BLaER1 (cell line): Measurements from ENCODE around the gene GUCY2D.
A peak's percentile ranks its signal among the peaks of the same experiment; 100 is the strongest.
"Not testable (repeated sequence)": the region's sequence is repeated elsewhere in the genome, so short reads cannot be mapped to it uniquely, and the experiment has no call there.

ENCODE experiments used
- H3K27ac ChIP-seq: shearing (Covaris generic); formaldehyde crosslinking; 2 replicates; pipeline ENCODE4 v1.8.1; 2022
- H3K27me3 ChIP-seq: shearing (Covaris generic); formaldehyde crosslinking; 2 replicates; pipeline ENCODE4 v1.8.1; 2022
- H3K36me3 ChIP-seq: shearing (Covaris generic); formaldehyde crosslinking; 2 replicates; pipeline ENCODE4 v1.8.1; 2022
- H3K4me1 ChIP-seq: shearing (Covaris generic); formaldehyde crosslinking; 2 replicates; pipeline ENCODE4 v1.8.1; 2022
- H3K4me2 ChIP-seq: shearing (Covaris generic); formaldehyde crosslinking; 2 replicates; pipeline ENCODE4 v1.8.1; 2022
- H3K4me3 ChIP-seq: shearing (Covaris generic); formaldehyde crosslinking; 2 replicates; pipeline ENCODE4 v1.8.1; 2022
- H3K9ac ChIP-seq: shearing (Covaris generic); formaldehyde crosslinking; 2 replicates; pipeline ENCODE4 v1.8.1; 2022
- H3K9me3 ChIP-seq: shearing (Covaris generic); formaldehyde crosslinking; 2 replicates; pipeline ENCODE4 v1.8.1; 2022
- H4K20me1 ChIP-seq: shearing (Covaris generic); formaldehyde crosslinking; 2 replicates; pipeline ENCODE4 v1.8.1; 2022
- Cebpa-rat ChIP-seq: shearing (Covaris generic); IDR thresholded peaks from 2 replicates; pipeline ENCODE4 v1.8.1; 2022

The GUCY2D gene

DNA sequence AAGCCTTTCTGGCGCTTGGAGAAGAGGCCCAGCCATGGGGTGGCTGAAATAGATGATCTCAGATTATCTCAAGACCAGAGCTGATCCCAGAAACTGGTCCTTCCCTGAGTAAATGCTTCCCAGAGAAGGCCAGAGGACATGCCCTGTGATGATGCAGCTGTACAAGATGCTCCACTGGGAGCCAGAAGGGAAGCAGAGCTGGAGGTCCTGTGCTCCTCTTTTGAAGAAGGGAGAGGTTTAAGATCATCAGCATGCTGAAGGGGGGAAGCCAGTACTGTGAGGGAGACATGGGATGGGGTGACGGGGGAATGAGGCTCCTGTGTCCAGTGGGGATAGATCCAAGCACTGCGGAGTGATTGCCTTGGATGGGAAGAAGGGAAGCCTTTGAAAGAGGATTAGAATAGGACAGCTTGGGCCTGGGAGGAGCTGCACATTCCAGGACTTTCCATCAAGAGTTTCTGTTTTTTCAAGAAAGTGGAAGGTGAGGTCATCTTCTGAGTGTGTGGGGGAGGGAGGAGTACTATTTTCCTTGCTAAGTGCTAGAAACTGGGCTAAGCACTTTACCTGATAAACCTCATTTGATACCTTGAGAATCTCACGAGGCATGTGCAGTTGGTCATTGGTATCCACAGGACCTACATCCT is 20.1 kb downstream of the GUCY2D start:
- Histone ChIP-seq H3K9ac (no peak overlapping the region), H3K27me3 (peaks cover 23% of the 10 kb centered on the region), H3K4me3 (no peak overlapping the region), H3K4me2 (no peak overlapping the region), H3K36me3 (no peaks in the 10 kb centered on the region), H4K20me1 (no peaks in the 10 kb centered on the region), H3K9me3 (no peaks in the 10 kb centered on the region), H3K27ac (no peak overlapping the region), H3K4me1 (no peaks in the 10 kb centered on the region)
- no peak for TF ChIP-seq Cebpa-rat

DNA sequence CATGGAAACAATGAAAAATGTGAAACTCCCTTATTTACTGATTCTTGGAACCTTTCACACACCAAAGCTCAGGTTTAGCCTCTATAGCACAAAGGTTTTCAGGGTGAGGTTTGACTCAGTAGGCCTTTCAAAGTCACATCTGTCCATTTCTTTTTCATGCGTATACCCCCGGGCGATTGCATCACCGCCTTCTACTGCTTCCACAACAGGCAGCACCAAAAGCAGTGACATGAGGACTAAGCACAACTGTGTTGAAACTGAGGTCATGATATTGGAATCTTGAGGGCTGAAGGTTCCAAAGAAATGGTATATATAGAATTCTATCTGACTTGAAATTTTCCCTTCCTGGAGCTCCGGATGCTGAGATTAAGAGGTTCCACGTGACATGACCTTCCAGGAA is 21.7 kb downstream of the GUCY2D start:
- not testable (repeated sequence) for H3K4me2 ChIP-seq, H3K27ac ChIP-seq, H3K4me3 ChIP-seq, H4K20me1 ChIP-seq, H3K4me1 ChIP-seq, H3K9me3 ChIP-seq, H3K9ac ChIP-seq, H3K36me3 ChIP-seq, H3K27me3 ChIP-seq

- Histone ChIP-seq H3K9ac (no peak overlapping the region), H3K4me2 (no peak overlapping the region), H3K4me3 (no peak overlapping the region), H3K36me3 (no peaks in the 10 kb centered on the region), H4K20me1 (no peaks in the 10 kb centered on the region), H3K27me3 (no peaks in the 10 kb centered on the region), H3K4me1 (no peaks in the 10 kb centered on the region), H3K27ac (no peak overlapping the region), H3K9me3 (no peaks in the 10 kb centered on the region)
- TF ChIP-seq Cebpa-rat, result no peak
Observed at GRCh38 chr17:8025176-8025911, 22.9 kb downstream of the GUCY2D start.

- no peaks in the 10 kb centered on the region for H3K27me3 ChIP-seq
- H3K36me3 ChIP-seq, result no peaks in the 10 kb centered on the region
- H3K4me1 ChIP-seq, result no peaks in the 10 kb centered on the region
- TF ChIP-seq Cebpa-rat, result no peak
- H4K20me1 ChIP-seq, result no peaks in the 10 kb centered on the region
- H3K9ac ChIP-seq, result no peak overlapping the region
- no peak overlapping the region for H3K4me2 ChIP-seq
- no peak overlapping the region for H3K4me3 ChIP-seq
- no peaks in the 10 kb centered on the region for H3K9me3 ChIP-seq
- no peak overlapping the region for H3K27ac ChIP-seq
Observed at GRCh38 chr17:8029121-8029520, 26.7 kb downstream of the GUCY2D start.

- Histone ChIP-seq H3K36me3 (no peaks in the 10 kb centered on the region), H3K4me2 (no peak overlapping the region)
- TF ChIP-seq Cebpa-rat, result no peak
Observed at GRCh38 chr17:8031261-8031661, 28.8 kb downstream of the GUCY2D start.

GRCh38 chr17:8031950-8032349 is 29.5 kb downstream of the GUCY2D start:
- H4K20me1 ChIP-seq, result no peaks in the 10 kb centered on the region
- H3K27ac ChIP-seq, result no peak overlapping the region
- no peaks in the 10 kb centered on the region for H3K4me1 ChIP-seq
- H3K27me3 ChIP-seq, result no peaks in the 10 kb centered on the region
- no peaks in the 10 kb centered on the region for H3K36me3 ChIP-seq
- no peaks in the 10 kb centered on the region for H3K9me3 ChIP-seq
- H3K9ac ChIP-seq, result no peak overlapping the region
- no peak overlapping the region for H3K4me3 ChIP-seq
- no peak overlapping the region for H3K4me2 ChIP-seq
- no peak for TF ChIP-seq Cebpa-rat

More at GRCh38 chr17:8031261-8031661, 28.8 kb downstream of the GUCY2D start:
- Histone ChIP-seq H3K9ac (no peak overlapping the region), H3K27me3 (no peaks in the 10 kb centered on the region), H4K20me1 (no peaks in the 10 kb centered on the region), H3K27ac (no peak overlapping the region), H3K4me1 (no peaks in the 10 kb centered on the region), H3K9me3 (no peaks in the 10 kb centered on the region), H3K4me3 (no peak overlapping the region)

DNA sequence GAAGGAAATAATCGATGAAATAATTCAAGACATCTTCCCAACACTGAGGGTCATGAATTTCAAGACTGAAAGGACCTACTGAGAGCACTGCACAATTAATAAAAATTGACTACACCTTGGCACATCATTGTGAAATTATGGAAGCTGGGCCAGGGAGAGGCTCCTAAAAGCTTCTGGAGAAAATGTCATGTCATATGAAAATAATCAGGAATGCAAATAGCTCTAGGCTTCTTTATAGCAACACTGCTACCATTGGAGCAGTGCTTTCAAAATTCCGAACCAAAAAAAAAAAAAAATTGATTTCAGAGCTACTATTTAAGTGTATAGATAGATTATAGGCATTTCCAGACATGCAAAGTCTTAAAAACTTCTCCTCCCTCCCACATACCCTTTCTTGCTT is 30.0 kb downstream of the GUCY2D start:
- no peaks in the 10 kb centered on the region for H3K4me1 ChIP-seq
- no peak overlapping the region for H3K9ac ChIP-seq
- no peaks in the 10 kb centered on the region for H4K20me1 ChIP-seq
- no peak for TF ChIP-seq Cebpa-rat
- H3K27me3 ChIP-seq, result no peaks in the 10 kb centered on the region
- no peaks in the 10 kb centered on the region for H3K36me3 ChIP-seq
- H3K27ac ChIP-seq, result no peak overlapping the region
- no peaks in the 10 kb centered on the region for H3K9me3 ChIP-seq
- no peak overlapping the region for H3K4me2 ChIP-seq
- no peak overlapping the region for H3K4me3 ChIP-seq

DNA sequence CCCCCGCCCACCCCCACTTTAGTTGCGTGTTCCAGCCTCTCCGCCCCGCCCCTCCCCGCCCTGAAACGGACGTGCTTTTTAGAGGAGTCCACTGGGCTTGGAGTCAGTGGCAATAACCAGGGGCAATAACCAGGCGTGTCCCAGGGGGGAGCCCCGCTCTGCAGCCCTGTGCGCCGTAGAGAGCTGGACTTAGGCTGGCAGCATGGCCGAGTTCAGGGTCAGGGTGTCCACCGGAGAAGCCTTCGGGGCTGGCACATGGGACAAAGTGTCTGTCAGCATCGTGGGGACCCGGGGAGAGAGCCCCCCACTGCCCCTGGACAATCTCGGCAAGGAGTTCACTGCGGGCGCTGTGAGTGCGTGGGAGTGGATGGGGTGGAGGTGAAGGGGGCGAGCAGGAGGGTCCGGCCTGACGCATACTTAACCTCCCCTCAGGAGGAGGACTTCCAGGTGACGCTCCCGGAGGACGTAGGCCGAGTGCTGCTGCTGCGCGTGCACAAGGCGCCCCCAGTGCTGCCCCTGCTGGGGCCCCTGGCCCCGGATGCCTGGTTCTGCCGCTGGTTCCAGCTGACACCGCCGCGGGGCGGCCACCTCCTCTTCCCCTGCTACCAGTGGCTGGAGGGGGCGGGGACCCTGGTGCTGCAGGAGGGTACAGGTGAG is 36.7 kb downstream of the GUCY2D start, which contains the start of gene ALOX15B:
Gene ALOX15B (plus strand): TSS at position 106 of the 657 bp plus-strand sequence. CDS start 97 bp downstream, at position 203.
- no peak within 1 kb of the TSS for H3K27ac ChIP-seq
- H3K36me3 ChIP-seq, result no peaks in the 10 kb centered on the region
- H3K4me2 ChIP-seq, result peak within 1 kb of the TSS; percentile 1; the same call in 1 of the 2 replicates
- H3K9ac ChIP-seq, result no peak within 1 kb of the TSS
- H3K27me3 ChIP-seq, result no peaks in the 10 kb centered on the region
- H3K9me3 ChIP-seq, result no peaks in the 10 kb centered on the region
- no peak for TF ChIP-seq Cebpa-rat
- no peaks in the 10 kb centered on the region for H4K20me1 ChIP-seq
- no peaks in the 10 kb centered on the region for H3K4me1 ChIP-seq
- no peak within 1 kb of the TSS for H3K4me3 ChIP-seq

DNA sequence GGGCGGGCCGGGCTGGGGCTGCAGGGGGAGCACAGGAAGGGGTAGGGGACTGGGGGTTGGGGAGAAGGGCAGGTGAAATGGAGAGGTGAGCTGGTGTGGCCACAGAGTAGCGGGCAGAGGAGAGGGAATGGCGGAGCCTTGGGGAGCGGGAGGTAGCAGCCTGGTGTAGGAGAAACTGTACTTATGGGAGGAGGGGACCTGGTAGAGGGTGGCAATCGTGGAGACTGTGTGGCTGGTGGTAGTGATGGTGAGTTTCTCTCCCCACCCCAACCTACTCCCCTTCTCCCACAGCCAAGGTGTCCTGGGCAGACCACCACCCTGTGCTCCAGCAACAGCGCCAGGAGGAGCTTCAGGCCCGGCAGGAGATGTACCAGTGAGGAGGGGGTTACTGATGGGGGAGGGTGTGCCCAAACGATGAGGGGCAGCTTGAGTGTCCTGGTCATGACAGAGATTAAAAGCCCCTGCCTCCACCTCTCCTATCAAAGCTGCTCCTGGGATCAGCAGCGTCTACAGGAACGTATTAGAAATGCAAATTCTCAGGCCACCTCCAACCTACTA is 37.3 kb downstream of the GUCY2D start:
- H3K27ac ChIP-seq, result no peak overlapping the region
- TF ChIP-seq Cebpa-rat, result no peak
- H3K4me2 ChIP-seq, result no peak overlapping the region
- H4K20me1 ChIP-seq, result no peaks in the 10 kb centered on the region
- no peaks in the 10 kb centered on the region for H3K4me1 ChIP-seq
- H3K4me3 ChIP-seq, result no peak overlapping the region
- H3K36me3 ChIP-seq, result no peaks in the 10 kb centered on the region
- no peak overlapping the region for H3K9ac ChIP-seq
- H3K9me3 ChIP-seq, result no peaks in the 10 kb centered on the region
- no peaks in the 10 kb centered on the region for H3K27me3 ChIP-seq
